ENCODE measurements around the gene PRDM5. TPM values are rescaled to one million over a fixed set of nuclear protein-coding genes. Genes with fewer than 3 reads are reported as not detected.
A peak's percentile ranks its signal among the peaks of the same experiment; 100 is the strongest.

Gene PRDM5
- total RNA-seq, 1 donor from 2014 or later = 9.0 TPM

DNA sequence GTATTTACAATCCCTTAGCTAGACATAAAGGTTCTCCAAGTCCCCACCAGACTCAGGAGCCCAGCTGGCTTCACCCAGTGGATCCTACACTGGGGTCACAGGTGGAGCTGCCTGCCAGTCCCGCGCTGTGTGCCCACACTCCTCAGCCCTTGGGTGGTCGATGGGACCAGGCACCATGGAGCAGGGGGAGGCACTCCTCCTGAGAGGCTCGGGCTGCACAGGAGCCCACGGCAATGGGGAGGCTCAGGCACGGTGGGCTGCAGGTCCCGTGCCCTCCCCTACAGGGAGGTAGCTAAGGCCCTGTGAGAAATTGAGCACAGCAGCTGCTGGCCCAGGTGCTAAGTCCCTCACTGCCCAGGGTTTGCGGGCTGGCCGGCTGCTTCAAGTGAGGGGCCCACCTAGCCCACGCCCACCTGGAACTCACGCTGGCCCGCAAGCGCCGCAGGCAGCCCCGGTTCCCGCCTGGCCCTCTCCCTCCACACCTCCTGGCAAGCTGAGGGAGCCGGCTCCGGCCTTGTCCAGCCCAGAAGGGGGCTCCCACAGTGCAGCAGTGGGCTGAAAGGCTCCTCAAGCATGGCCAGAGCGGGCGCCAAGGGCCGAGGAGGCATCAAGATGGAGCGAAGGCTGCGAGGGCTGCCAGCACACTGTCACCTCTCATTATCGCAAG is 113.9 kb downstream of the PRDM5 start:
- DNase-seq (ENCODE audit: low read depth) = no peak
- no peak overlapping the region for H3K4me3 ChIP-seq (ENCODE audit: low read depth, low read length)
- TF ChIP-seq, protein P1, sequence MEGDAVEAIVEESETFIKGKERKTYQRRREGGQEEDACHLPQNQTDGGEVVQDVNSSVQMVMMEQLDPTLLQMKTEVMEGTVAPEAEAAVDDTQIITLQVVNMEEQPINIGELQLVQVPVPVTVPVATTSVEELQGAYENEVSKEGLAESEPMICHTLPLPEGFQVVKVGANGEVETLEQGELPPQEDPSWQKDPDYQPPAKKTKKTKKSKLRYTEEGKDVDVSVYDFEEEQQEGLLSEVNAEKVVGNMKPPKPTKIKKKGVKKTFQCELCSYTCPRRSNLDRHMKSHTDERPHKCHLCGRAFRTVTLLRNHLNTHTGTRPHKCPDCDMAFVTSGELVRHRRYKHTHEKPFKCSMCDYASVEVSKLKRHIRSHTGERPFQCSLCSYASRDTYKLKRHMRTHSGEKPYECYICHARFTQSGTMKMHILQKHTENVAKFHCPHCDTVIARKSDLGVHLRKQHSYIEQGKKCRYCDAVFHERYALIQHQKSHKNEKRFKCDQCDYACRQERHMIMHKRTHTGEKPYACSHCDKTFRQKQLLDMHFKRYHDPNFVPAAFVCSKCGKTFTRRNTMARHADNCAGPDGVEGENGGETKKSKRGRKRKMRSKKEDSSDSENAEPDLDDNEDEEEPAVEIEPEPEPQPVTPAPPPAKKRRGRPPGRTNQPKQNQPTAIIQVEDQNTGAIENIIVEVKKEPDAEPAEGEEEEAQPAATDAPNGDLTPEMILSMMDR (IDR thresholded peaks at IDR 0.05; ENCODE audit: insufficient read depth, low read length, severe bottlenecking) = no peak
- H3K27me3 ChIP-seq (ENCODE audit: control insufficient read depth, insufficient read depth, low read length) = no peaks in the 10 kb centered on the region
- no peaks in the 10 kb centered on the region for H3K36me3 ChIP-seq (ENCODE audit: control insufficient read depth, insufficient read depth, low read length)
- no peak for FAIRE-seq

DNA sequence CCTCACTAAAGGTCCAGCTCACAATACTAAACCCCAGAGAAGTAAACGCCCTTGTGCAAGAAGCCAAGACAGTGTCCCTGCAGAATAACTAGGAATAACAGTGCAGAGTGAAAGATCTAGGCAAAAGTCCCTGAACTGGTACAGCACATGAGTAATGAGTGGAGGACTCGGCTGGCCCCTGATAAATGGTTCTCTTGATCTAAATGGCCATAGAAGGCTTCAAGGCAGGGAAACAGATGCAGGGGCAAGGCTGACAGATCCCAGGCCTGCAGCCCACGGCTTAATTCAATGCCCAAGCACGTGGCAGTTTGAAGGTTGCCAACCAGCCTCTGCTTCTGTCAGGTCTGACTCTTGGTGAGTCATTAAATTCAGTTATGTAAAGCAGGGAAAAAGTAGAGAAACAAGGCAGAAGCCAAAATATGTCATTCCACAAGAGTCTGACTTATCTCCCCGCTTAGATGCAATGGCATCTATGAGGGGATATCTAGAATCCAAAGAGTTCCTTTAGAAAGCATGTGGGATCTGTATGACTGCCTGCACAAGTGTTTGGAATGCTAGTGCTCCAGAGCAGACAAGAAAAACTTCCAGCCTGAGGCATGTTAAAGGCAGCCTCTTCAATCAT is 121.3 kb downstream of the PRDM5 start:
- Histone ChIP-seq H3K4me3 (ENCODE audit: low read depth, low read length) (no peak overlapping the region), H3K27me3 (ENCODE audit: control insufficient read depth, insufficient read depth, low read length) (no peaks in the 10 kb centered on the region), H3K36me3 (ENCODE audit: control insufficient read depth, insufficient read depth, low read length) (no peaks in the 10 kb centered on the region)
- DNase-seq (ENCODE audit: low read depth) = peak; percentile 61
- TF ChIP-seq, protein P1 (IDR thresholded peaks at IDR 0.05; ENCODE audit: insufficient read depth, low read length, severe bottlenecking) = no peak
- FAIRE-seq = no peak

DNA sequence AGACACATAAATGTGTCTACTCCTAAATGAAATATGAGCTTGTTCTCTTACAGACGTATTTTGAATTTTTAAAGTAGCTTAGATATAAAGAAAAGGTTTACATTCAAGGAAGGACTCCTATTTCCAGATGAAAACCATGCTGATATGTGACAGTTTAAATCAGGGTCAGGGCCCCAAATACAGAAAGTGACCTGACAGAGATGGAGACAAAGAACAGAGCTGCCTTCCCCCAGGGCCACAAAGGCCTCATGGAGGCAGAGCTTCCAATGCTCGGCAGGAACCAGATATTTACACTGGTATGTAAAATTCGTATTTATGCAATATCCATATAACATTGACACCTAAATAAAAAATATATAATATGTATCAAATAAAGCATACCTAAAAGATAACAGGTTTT is 124.0 kb downstream of the PRDM5 start:
- Histone ChIP-seq H3K36me3 (ENCODE audit: control insufficient read depth, insufficient read depth, low read length) (no peaks in the 10 kb centered on the region), H3K27me3 (ENCODE audit: control insufficient read depth, insufficient read depth, low read length) (no peaks in the 10 kb centered on the region), H3K4me3 (ENCODE audit: low read depth, low read length) (no peak overlapping the region)
- DNase-seq (ENCODE audit: low read depth) (no peak), FAIRE-seq (no peak)
- TF ChIP-seq, protein P1 (IDR thresholded peaks at IDR 0.05; ENCODE audit: insufficient read depth, low read length, severe bottlenecking) = no peak

DNA sequence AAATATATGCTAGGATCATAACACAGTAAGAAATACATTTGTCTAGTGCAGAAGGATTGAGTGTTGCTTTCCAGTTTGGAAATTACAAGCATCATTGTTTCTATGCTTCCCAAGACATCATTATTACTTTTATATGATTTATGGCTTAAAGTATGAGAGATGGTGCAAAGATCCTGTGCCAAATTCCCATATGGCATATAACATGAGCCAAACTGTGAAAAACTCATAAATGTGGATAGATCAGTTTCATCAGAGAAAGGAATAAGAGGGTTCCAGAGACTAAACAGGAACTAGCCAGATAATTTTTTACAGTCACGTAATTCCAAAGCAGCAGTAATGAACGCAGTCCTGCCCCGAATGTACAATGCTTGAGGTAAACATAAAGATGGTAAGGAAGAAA is 126.3 kb downstream of the PRDM5 start:
- H3K27me3 ChIP-seq (ENCODE audit: control insufficient read depth, insufficient read depth, low read length) = no peaks in the 10 kb centered on the region
- TF ChIP-seq, protein P1 (IDR thresholded peaks at IDR 0.05; ENCODE audit: insufficient read depth, low read length, severe bottlenecking) = no peak
- no peak overlapping the region for H3K4me3 ChIP-seq (ENCODE audit: low read depth, low read length)
- no peaks in the 10 kb centered on the region for H3K36me3 ChIP-seq (ENCODE audit: control insufficient read depth, insufficient read depth, low read length)
- no peak for DNase-seq (ENCODE audit: low read depth)
- no peak for FAIRE-seq

DNA sequence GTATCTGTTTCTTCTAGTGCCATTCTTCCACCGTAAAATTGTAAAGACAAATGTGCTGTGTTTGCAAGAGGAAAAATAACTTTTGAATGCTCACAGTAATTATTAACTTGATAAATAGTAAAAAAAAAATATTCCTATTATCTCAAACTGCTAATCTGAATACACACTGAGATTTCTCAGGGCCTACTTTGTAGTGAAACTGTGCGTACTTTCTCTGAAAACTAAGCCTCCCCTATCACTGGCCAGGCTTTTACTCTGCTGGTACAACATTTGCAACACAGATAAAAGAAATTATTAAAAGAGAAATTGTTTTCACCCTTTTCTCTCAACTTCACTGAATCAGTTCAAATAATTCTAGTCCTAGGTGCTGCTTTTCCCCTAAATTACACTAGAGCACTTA is 137.3 kb downstream of the PRDM5 start:
- DNase-seq (ENCODE audit: low read depth) (no peak), FAIRE-seq (no peak)
- Histone ChIP-seq H3K27me3 (ENCODE audit: control insufficient read depth, insufficient read depth, low read length) (no peaks in the 10 kb centered on the region), H3K4me3 (ENCODE audit: low read depth, low read length) (no peak overlapping the region), H3K36me3 (ENCODE audit: control insufficient read depth, insufficient read depth, low read length) (no peaks in the 10 kb centered on the region)
- TF ChIP-seq, protein P1 (IDR thresholded peaks at IDR 0.05; ENCODE audit: insufficient read depth, low read length, severe bottlenecking) = no peak
